Keratinocyte (primary cell): ENCODE data around the gene DENND5B. TPM values are rescaled to one million over a fixed set of nuclear protein-coding genes. Genes with fewer than 3 reads are reported as not detected.
A peak's percentile ranks its signal among the peaks of the same experiment; 100 is the strongest.

ENCODE experiments used
- DNase-seq: peaks from one replicate; pipeline ENCODE4 v3.0.0-alpha.2; 2011; ENCODE audit warnings: low read depth, missing footprints, low spot score
- FAIRE-seq: peaks from 2 replicates; lab custom pipeline; 2011; peaks lifted over from hg19 to GRCh38; lab: Jason Lieb, UNC
- H2AFZ ChIP-seq: 2 replicates; pipeline ENCODE4 v1.6.0; 2012; ENCODE audit warnings: low read length, control low read depth, inconsistent platforms; ENCODE audit not compliant: control insufficient read depth
- H3K27ac ChIP-seq: 2 replicates; pipeline ENCODE4 v1.5.1; 2011; ENCODE audit warnings: low read length; ENCODE audit not compliant: control insufficient read depth, insufficient read depth
- H3K27me3 ChIP-seq: 3 replicates; pipeline ENCODE4 v1.6.0; 2011; ENCODE audit warnings: low read length; ENCODE audit not compliant: control insufficient read depth, insufficient read depth; ENCODE audit errors: extremely low read depth
- H3K36me3 ChIP-seq, 2 experiments: 2 replicates in 1 of 2; 3 replicates in 1 of 2; pipeline ENCODE4 v1.5.1; 2011; ENCODE audit warnings: low read length in 2 of 2, mild to moderate bottlenecking in 1 of 2; ENCODE audit not compliant: control insufficient read depth in 2 of 2, insufficient read depth in 2 of 2; ENCODE audit errors: extremely low read depth in 1 of 2
- H3K4me1 ChIP-seq: 3 replicates; pipeline ENCODE4 v1.5.1; 2011; ENCODE audit warnings: low read length; ENCODE audit not compliant: control insufficient read depth, insufficient read depth; ENCODE audit errors: extremely low read depth
- H3K4me2 ChIP-seq: 3 replicates; pipeline ENCODE4 v1.6.0; 2011; ENCODE audit warnings: low read depth, low read length; ENCODE audit not compliant: control insufficient read depth, insufficient read depth; ENCODE audit errors: extremely low read depth
- H3K4me3 ChIP-seq, 3 experiments: fragments of 200-600 bp in 1 of 3; sonication (generic) in 1 of 3; 2 replicates in 2 of 3; 3 replicates in 1 of 3; pipeline ENCODE4 v1.5.1; 2011 to 2016; ENCODE audit warnings: low read length in 3 of 3, mild to moderate bottlenecking in 3 of 3, control low read depth in 2 of 3, inconsistent platforms in 1 of 3, low read depth in 1 of 3, mixed read lengths in 1 of 3, mixed run types in 1 of 3, moderate library complexity in 1 of 3; ENCODE audit not compliant: control insufficient read depth in 2 of 3, insufficient read depth in 2 of 3; ENCODE audit errors: extremely low read depth in 1 of 3
- H3K79me2 ChIP-seq: 2 replicates; pipeline ENCODE4 v1.6.0; 2012; ENCODE audit warnings: low read length; ENCODE audit not compliant: control insufficient read depth, insufficient read depth
- H3K9ac ChIP-seq: 3 replicates; pipeline ENCODE4 v1.6.0; 2011; ENCODE audit warnings: low read length; ENCODE audit not compliant: control insufficient read depth, insufficient read depth; ENCODE audit errors: extremely low read depth
- H3K9me1 ChIP-seq: 3 replicates; pipeline ENCODE4 v1.6.0; 2011; ENCODE audit warnings: low read length; ENCODE audit not compliant: control insufficient read depth, insufficient read depth; ENCODE audit errors: extremely low read depth
- H3K9me3 ChIP-seq: 2 replicates; pipeline ENCODE4 v1.5.1; 2012; ENCODE audit warnings: low read depth, low read length; ENCODE audit not compliant: control insufficient read depth
- H4K20me1 ChIP-seq: 3 replicates; pipeline ENCODE4 v1.6.0; 2011; ENCODE audit warnings: low read length; ENCODE audit not compliant: control insufficient read depth, insufficient read depth; ENCODE audit errors: extremely low read depth
- EZH2 ChIP-seq: IDR thresholded peaks from one replicate; pipeline ENCODE4 v1.6.1; 2012; ENCODE audit warnings: inconsistent platforms, mild to moderate bottlenecking, low read length, moderate library complexity
- dilution Hi-C: fragments of 300-500 bp; cut with MboI; formaldehyde crosslinking; loops from one replicate; pipeline ENCODE4 v1.7.0; 2020; ENCODE audit warnings: low sequenced_read_pairs; ENCODE audit not compliant: extremely low pct_ligation_motif_present
- polyA plus RNA-seq, 5 experiments: library from polyadenylated mRNA; depleted of rRNA in 3 of 5; stranded (reverse) in 3 of 5; stranded (forward) in 1 of 5; unstranded in 1 of 5; fragments of >200 nt; gene quantifications; 1 replicate in 1 of 5; 2 replicates in 3 of 5; 3 replicates in 1 of 5; pipeline versions ENCODE4 v1.2.1 to v1.2.3, GENCODE V29; 2011 to 2012; ENCODE audit warnings: missing spikeins in 2 of 5, low read depth in 1 of 5, low replicate concordance in 1 of 5
- TF ChIP-seq, protein P1 (sequence below), 3 experiments: IDR thresholded peaks in 1 of 3; conservative IDR thresholded peaks in 1 of 3; optimal IDR thresholded peaks in 1 of 3; 2 replicates in 2 of 3; 3 replicates in 1 of 3; pipeline versions ENCODE3 to v1.5.1; 2011; ENCODE audit warnings: low read length in 3 of 3, mild to moderate bottlenecking in 3 of 3, moderate library complexity in 2 of 3, control low read depth in 1 of 3, inconsistent platforms in 1 of 3; ENCODE audit not compliant: insufficient read depth in 2 of 3; ENCODE audit errors: extremely low read depth in 1 of 3

Gene DENND5B
- polyA plus RNA-seq, 1 donor (not counting 4 experiments of a cell fraction or from before 2014, with no cell fraction given): 4.7 TPM

DNA sequence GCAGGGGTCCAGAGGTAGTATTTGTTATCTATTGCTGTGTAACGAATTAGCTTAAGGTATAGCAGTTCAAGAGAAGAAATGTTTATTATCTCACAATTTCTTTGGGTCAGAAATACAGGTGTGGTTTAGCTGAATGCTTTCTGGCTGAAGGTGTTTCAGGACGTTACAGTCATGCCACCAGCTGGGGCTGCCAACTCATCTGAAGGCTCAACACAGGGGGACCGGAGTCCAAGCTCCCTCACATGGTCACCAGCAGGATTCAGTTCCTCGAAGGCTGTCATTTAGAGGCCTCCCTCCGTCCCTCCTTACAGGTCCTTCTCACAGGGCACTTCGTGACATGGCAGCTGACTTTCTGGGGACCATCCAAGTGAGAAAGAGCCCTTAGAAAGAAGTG, 227.5 kb downstream of the DENND5B start:
- dilution Hi-C loops: no loop called here
- Histone ChIP-seq H3K27ac (no peak overlapping the region), H4K20me1 (no peaks in the 10 kb centered on the region), H3K79me2 (no peaks in the 10 kb centered on the region), H2AFZ (no peak overlapping the region), H3K9me3 (no peaks in the 10 kb centered on the region), H3K9ac (no peak overlapping the region), H3K27me3 (no peaks in the 10 kb centered on the region), H3K4me1 (peaks cover 22% of the 10 kb centered on the region), H3K4me3 (no peak overlapping the region), H3K4me2 (peak overlapping the region; percentile 95), H3K36me3 (no peaks in the 10 kb centered on the region), H3K9me1 (no peaks in the 10 kb centered on the region)
- DNase-seq (no peak), FAIRE-seq (no peak)
- TF ChIP-seq, protein P1, sequence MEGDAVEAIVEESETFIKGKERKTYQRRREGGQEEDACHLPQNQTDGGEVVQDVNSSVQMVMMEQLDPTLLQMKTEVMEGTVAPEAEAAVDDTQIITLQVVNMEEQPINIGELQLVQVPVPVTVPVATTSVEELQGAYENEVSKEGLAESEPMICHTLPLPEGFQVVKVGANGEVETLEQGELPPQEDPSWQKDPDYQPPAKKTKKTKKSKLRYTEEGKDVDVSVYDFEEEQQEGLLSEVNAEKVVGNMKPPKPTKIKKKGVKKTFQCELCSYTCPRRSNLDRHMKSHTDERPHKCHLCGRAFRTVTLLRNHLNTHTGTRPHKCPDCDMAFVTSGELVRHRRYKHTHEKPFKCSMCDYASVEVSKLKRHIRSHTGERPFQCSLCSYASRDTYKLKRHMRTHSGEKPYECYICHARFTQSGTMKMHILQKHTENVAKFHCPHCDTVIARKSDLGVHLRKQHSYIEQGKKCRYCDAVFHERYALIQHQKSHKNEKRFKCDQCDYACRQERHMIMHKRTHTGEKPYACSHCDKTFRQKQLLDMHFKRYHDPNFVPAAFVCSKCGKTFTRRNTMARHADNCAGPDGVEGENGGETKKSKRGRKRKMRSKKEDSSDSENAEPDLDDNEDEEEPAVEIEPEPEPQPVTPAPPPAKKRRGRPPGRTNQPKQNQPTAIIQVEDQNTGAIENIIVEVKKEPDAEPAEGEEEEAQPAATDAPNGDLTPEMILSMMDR (optimal IDR thresholded peaks at IDR 0.05 in 1 of 3, IDR thresholded peaks at IDR 0.05 in 1 of 3, conservative IDR thresholded peaks at IDR 0.05 in 1 of 3; ENCODE audit: extremely low read depth in 1 of 3, insufficient read depth in 2 of 3, low read length in 3 of 3): no peak
- TF ChIP-seq EZH2: no peak

DNA sequence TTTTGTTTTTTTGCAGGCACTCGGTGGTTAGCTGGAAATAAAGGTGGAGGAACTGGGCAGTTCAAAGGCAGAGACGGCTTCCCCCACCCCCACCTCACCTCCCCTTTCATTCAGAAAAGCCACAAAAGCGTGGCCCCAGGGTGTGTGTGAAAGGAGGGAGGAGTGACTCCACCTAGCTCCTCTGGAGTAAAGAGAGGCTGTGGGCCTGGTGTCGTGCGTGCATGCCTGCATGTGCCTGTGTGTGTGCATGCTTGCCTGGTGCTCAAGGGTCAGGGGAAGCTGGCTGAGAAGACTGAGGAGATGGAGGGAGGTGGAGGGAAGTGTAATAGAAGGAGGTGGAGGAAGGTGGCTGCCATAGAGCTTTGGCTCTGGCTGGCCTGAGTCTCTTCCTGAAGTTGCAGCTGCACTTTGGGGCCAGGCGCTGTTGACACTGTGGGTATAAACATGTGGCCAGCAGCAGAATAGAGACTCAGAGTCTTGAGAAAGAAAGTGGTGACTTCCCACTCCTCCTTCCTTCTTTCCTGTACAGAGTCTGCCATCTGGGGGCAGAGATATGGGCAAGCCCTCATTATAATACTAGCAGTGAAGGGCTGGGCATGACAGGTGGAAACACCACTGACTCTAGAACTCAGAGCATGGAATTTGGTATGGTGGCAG, 228.0 kb downstream of the DENND5B start:
- H3K27me3 ChIP-seq: no peaks in the 10 kb centered on the region
- no peaks in the 10 kb centered on the region for H4K20me1 ChIP-seq
- TF ChIP-seq EZH2: no peak
- TF ChIP-seq, protein P1 (optimal IDR thresholded peaks at IDR 0.05 in 1 of 3, IDR thresholded peaks at IDR 0.05 in 1 of 3, conservative IDR thresholded peaks at IDR 0.05 in 1 of 3; ENCODE audit: extremely low read depth in 1 of 3, insufficient read depth in 2 of 3, low read length in 3 of 3): peak in 1 of 3 experiments; percentile 17
- no peak for FAIRE-seq
- peak overlapping the region in 2 of 3 experiments; percentile 60 for H3K4me3 ChIP-seq
- H3K9ac ChIP-seq: peak overlapping the region; percentile 61
- dilution Hi-C loops: no loop called here
- H3K36me3 ChIP-seq: no peaks in the 10 kb centered on the region
- no peak for DNase-seq
- no peaks in the 10 kb centered on the region for H3K9me3 ChIP-seq
- peak overlapping the region; percentile 91 for H2AFZ ChIP-seq
- H3K4me2 ChIP-seq: peak overlapping the region; percentile 95
- H3K9me1 ChIP-seq: no peaks in the 10 kb centered on the region
- H3K4me1 ChIP-seq: peaks cover 22% of the 10 kb centered on the region
- H3K27ac ChIP-seq: peak overlapping the region; percentile 39
- no peaks in the 10 kb centered on the region for H3K79me2 ChIP-seq
